PFSK-1 (cell line): ENCODE data around the gene EXOC6B.

Experiments
- FOXP2 ChIP-seq: optimal IDR thresholded peaks from 2 replicates; pipeline ENCODE3; 2011; ENCODE audit warnings: borderline replicate concordance, control low read depth, inconsistent platforms; ENCODE audit not compliant: insufficient read depth; ENCODE audit errors: extremely low read length, extremely low read depth
- POLR2AphosphoS5 ChIP-seq: IDR thresholded peaks from 2 replicates; pipeline ENCODE4 v1.6.1; 2012; ENCODE audit warnings: low read depth, mild to moderate bottlenecking, control low read depth, low read length, moderate library complexity
- REST ChIP-seq, 2 experiments: IDR thresholded peaks; 2 replicates each; pipeline versions ENCODE4 v1.6.1 to v1.8.0; 2011 to 2012; ENCODE audit warnings: low read depth in 2 of 2, low read length in 2 of 2, control low read depth in 1 of 2, inconsistent platforms in 1 of 2, mild to moderate bottlenecking in 1 of 2, moderate library complexity in 1 of 2; ENCODE audit not compliant: insufficient read depth in 1 of 2
- SIN3A ChIP-seq: IDR thresholded peaks from 2 replicates; pipeline ENCODE4 v1.6.1; 2012; ENCODE audit warnings: mild to moderate bottlenecking, low read length, moderate library complexity, borderline replicate concordance; ENCODE audit not compliant: insufficient read depth
- TAF1 ChIP-seq: IDR thresholded peaks from 2 replicates; pipeline ENCODE4 v1.6.1; 2012; ENCODE audit warnings: low read length, control low read depth, borderline replicate concordance; ENCODE audit not compliant: insufficient read depth

The EXOC6B gene

DNA sequence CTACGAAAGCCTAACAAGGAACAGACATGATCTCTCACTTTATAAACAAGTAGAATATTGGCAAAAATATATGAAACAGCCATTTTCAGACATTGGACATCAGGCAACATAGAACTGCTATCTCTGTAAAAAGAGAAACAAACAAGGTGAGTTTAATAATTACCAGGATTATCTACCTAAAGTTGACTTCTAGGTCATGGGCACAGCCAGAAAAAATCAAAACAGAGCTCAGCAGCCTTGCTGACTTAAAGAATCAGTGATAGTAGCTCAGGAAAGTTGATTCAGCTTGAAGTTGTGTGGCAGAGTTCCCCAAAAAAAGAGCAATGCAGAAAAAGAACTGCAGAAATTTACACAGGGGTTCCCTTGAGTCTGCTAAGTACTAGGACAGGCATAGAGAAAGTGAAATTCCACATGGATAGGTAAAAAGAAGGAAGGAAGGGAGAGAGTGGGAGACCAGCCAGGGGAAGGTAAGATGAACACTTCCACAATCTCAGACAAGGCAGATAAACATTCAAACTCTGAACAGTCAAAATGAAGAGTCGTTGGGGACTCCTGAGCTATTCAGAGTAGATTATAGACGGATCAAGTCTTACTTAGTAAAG is 102.0 kb downstream of the EXOC6B start:
- TF ChIP-seq TAF1 (no peak), SIN3A (no peak), POLR2AphosphoS5 (no peak), REST (IDR thresholded peaks at IDR 0.05; ENCODE audit: insufficient read depth in 1 of 2, low read depth in 2 of 2, low read length in 2 of 2) (no peak), FOXP2 (no peak)

DNA sequence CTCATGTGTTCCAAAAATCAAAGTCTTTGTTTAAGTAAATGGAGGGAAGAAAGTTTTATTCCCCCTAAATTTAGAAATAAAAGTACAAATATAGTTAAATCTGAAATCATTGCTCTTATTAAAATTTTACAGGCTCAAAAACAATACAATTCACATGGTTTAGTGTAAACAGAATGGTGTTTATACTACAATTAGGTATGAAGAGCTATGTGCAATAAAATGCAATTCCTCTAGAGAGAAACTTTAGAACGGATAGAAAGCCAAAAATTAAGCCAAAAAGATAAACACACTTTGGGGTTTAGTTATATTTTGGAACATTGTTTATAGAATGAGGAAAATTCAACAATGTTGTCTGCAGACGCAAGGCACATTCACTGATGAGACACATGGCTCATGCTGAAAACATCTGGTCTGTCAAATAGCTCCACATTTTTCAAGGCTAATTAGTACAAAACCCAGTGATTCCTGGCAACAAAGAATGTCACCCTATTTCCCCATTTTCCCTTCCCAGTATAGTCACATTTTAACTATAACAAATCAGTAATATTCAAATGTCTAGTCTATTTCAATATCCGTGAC is 103.3 kb downstream of the EXOC6B start:
- TF ChIP-seq POLR2AphosphoS5 (no peak), REST (IDR thresholded peaks at IDR 0.05; ENCODE audit: insufficient read depth in 1 of 2, low read depth in 2 of 2, low read length in 2 of 2) (no peak), SIN3A (no peak), TAF1 (no peak), FOXP2 (no peak)

GRCh38 chr2:72719416-72719815 is 106.4 kb downstream of the EXOC6B start:
- TF ChIP-seq SIN3A (no peak), TAF1 (no peak), REST (IDR thresholded peaks at IDR 0.05; ENCODE audit: insufficient read depth in 1 of 2, low read depth in 2 of 2, low read length in 2 of 2) (no peak), POLR2AphosphoS5 (no peak), FOXP2 (no peak)

- TF ChIP-seq REST (IDR thresholded peaks at IDR 0.05; ENCODE audit: insufficient read depth in 1 of 2, low read depth in 2 of 2, low read length in 2 of 2) (no peak), POLR2AphosphoS5 (no peak), FOXP2 (no peak), SIN3A (no peak), TAF1 (no peak)
These were observed 107.0 kb downstream of the EXOC6B start for GRCh38 chr2:72718876-72719275.
